GM21825 (cell line): ENCODE measurements around the gene DOCK2.
"Not testable (repeated sequence)": the region's sequence is repeated elsewhere in the genome, so short reads cannot be mapped to it uniquely, and the experiment has no call there.

Experiments used
- ATAC-seq: cut with Tn5 transposase; IDR thresholded peaks from one replicate; pipeline ENCODE4 v1.9.1; 2021; ENCODE audit warnings: mild to moderate bottlenecking, moderate library complexity; ENCODE audit not compliant: unreplicated experiment

The DOCK2 gene

GRCh38 chr5:170076739-170077138 is 439.7 kb downstream of the DOCK2 start:
- ATAC-seq: no peak

DNA sequence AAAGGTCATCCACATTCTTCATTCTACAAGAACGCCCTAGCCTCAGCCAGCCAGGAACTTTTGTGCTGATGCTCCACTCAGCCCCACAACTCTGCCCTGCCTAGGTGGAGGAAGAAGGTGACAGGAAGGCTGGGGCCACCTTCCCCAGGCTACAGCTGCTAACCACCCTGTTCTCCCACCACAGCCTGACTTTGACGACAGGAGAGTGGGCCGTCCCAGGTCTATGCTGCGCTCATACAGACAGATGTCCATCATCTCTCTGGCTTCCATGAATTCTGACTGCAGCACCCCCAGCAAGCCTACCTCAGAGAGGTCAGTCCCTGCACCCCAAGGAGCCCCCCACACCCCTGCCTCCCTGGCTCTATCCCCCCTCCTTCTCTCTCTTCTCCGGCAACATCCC is 440.5 kb downstream of the DOCK2 start:
- no peak for ATAC-seq

- ATAC-seq: no peak
Observed at GRCh38 chr5:170078458-170078857, 441.4 kb downstream of the DOCK2 start.

- ATAC-seq: no peak
Observed at GRCh38 chr5:170078931-170079330, 441.9 kb downstream of the DOCK2 start.

DNA sequence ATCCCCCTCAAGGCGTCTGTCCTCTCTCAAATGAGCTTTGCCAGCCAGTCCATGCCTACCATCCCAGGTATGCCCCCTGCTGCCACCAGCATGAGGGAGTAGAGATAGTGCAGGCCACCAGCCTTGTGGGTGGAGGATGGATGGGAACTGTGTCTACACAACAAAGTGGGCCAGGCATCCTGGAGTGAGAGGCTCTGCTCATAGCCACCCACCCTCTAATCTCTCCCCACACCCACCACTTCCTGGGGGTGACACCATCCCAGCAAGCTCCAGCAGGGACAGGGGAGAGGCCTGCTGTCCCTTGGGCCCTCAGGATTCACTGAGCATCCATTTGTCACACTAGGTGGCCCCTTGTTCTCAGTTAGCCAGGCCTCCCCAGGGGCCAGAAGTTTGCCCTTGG is 443.1 kb downstream of the DOCK2 start:
- no peak for ATAC-seq

DNA sequence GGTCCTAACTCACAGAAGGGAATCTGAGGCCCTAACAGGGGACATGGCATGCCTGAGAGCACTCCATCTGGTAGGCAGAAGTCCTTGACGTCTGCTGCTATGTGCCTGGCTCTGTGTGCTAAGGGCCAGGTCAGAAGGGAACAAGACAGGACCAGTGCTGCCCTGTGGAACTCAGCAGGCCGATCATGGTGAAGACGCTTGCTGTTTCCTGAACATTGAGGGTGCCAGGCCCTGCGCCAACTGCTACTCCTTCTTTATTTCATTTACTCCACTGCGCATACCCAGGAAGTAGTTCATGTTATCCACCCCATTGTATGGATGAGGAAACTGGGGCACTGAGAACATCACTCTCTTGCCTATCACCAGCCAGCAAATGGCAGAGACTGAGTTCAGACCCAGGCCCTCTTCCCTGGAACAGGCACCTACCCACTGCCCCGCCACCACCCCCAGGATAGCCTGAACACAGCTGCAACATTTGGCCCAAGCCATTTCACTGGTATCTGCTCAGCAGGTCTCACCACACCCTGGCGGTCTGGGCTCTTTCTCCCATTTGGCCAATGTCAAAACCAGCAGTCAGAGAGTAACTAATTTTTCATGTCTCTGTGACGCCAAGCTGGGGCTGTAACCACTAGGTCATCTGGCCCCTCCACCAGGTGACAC is 443.8 kb downstream of the DOCK2 start:
- no peak for ATAC-seq

DNA sequence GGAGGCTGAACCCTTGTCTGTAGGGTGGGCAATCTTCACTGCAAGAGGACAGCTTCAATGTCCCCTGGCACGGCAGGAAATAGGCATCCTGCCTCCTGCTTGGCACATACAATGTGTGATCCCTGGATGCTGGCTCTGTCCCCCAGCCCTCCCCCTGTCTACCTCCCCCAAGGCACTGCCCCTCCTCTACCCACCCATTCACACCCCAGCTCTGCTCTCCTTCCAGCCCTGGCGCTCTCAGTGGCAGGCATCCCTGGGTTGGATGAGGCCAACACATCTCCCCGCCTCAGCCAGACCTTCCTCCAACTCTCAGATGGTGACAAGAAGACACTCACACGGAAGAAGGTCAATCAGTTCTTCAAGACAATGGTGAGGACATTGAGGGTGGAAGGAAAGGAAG is 444.5 kb downstream of the DOCK2 start:
- no peak for ATAC-seq

DNA sequence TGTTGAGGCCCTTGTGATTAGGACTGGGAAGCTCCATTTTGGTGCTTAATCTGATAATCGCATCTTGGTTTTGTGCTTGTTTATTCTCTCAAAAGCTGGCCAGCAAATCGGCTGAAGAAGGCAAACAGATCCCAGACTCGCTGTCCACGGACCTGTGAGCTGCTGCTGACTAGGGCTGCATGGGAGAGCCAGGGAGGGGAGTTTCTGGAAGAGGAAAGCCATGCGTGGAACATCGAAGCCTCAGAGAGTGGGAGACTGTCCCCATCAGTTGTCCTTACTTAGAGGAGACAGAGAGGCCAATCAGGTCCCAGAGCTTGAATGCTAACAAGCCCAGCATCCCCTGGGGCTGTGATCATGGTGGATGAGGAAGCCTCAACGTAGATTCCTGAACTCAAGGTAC is 445.6 kb downstream of the DOCK2 start:
- ATAC-seq: no peak

DNA sequence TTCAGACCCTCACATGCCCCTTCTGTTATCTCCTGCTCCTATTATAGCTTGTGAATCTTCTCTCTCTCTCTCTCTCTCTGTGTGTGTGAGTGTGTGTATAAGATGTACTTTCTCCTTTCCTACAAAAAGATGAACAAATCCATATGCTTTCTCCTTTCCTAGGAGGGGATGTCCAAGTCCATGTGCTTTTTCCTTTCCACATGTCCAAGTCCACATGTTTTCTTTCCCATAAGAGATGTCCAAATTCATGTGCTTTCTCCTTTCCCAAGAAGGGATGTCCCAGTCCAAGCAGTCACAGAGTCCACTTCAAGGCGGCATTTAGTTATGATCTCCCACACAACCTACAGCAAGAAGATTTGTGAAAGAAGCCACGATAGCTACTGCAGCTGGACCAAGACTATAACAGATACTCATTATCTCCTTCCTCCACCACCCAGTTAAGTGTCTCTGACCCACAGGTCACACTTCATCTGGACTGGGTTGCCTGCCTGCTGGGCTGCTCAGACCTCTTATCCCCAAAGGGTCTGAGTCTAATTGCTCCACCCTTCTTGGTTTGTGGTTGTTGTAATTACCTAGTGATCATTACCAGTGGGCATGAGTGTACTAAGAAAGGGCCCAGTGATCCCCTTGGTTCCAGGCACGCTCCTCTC is 450.2 kb downstream of the DOCK2 start:
- ATAC-seq: no peak

- no peak for ATAC-seq
Observed at GRCh38 chr5:170092455-170093101, 455.5 kb downstream of the DOCK2 start.

DNA sequence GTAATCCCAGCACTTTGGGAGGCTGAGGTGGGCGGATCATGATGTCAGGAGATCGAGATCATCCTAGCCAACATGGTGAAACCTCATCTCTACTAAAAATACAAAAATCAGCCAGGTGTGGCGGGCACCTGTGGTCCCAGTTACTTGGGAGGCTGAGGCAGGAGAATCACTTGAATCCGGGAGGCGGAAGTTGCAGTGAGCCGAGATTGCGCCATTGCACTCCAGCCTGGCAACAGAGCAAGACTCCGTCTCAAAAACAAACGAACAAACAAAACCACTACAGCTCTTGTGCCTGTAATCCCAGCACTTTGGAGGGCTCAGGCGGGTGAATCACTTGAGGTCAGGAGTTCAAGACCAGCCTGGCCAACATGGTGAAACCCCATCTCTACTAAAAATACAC is 457.3 kb downstream of the DOCK2 start:
- not testable (repeated sequence) for ATAC-seq

DNA sequence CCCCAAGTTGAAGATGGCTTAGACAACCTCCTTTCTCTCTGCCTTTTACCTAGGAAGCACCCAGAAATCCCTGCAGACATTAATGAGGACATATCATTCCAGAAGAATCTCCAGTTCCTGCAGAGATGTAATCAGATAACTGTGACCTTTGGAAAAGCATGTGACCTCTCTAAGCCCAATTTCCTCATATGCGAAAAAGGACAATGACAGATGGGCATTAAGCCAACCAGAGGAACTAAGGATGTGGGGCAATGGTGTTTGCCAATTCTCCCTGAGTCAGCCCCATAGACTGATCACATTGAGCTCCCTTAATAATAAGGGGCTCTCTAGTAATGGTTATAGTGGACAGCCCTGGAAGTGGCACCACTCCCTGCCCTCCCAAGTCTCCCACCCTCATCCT is 458.6 kb downstream of the DOCK2 start:
- no peak for ATAC-seq

DNA sequence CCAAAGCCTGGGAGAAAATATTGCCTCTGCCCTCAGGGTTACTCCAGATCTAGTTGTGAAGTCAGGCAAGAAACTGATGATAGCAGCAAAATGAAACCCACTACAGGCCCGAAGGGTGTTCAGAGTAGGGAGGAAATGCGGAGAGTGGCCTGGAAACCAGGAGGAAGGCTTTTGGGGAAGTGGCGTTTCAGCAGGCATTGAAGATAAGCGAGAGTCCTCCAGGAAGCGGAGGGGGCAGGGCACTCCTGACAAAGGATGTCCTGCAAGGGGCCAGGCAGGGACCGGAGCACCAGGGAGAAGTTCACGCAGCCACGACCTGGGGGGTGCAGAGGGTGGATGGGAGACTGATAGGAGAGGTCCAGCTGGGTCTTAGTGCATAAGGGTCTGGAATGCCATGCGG is 460.9 kb downstream of the DOCK2 start:
- ATAC-seq: no peak

GRCh38 chr5:170100066-170100943 is 463.2 kb downstream of the DOCK2 start:
- no peak for ATAC-seq

GRCh38 chr5:170103447-170103846 is 466.4 kb downstream of the DOCK2 start:
- ATAC-seq: no peak

- no peak for ATAC-seq
Observed at GRCh38 chr5:170104299-170104698, 467.2 kb downstream of the DOCK2 start.

GRCh38 chr5:170104710-170105109 is 467.6 kb downstream of the DOCK2 start:
- no peak for ATAC-seq

DNA sequence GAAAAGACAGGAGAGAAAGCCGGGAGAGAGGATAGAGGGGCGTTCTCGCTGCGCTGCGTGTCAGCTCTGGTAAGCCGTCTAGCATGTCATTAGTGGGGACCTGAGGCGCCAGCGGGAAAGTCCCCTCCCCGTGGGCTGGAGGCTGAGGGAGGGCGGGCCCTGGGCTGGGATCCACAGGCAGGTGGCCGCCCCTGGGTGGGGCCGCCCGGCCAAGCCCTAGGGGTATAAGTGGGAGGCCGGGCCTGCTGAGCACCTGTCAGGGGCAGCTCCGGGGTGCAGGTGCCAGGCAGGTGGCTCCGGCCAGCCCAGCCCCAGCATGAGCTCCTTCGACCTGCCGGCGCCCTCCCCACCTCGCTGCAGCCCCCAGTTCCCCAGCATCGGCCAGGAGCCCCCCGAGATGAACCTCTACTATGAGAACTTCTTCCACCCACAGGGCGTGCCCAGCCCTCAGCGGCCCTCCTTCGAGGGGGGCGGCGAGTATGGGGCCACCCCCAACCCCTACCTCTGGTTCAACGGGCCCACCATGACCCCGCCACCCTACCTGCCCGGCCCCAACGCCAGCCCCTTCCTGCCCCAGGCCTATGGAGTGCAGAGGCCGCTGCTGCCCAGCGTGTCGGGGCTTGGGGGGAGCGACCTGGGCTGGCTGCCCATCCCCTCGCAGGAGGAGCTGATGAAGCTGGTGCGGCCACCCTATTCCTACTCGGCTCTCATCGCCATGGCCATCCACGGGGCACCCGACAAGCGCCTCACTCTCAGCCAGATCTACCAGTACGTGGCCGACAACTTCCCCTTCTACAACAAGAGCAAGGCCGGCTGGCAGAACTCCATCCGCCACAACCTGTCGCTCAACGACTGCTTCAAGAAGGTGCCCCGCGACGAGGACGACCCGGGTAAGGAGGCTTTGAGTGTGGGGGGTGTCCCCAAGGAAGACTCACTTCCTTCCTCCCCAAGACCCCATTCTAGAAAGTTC is 468.9 kb downstream of the DOCK2 start, which contains the start of gene FOXI1:
Gene FOXI1 (plus strand): TSS at position 256 of the 970 bp plus-strand sequence. CDS start 61 bp downstream, at position 317.
- no peak for ATAC-seq

- no peak for ATAC-seq
Observed at GRCh38 chr5:170107674-170108073, 470.6 kb downstream of the DOCK2 start.

- no peak for ATAC-seq
Observed at GRCh38 chr5:170108266-170108785, 471.3 kb downstream of the DOCK2 start.
